ENCODE data around the gene RNF113A. TPM values are rescaled to one million over a fixed set of nuclear protein-coding genes. Genes with fewer than 3 reads are reported as not detected.

The RNF113A gene
- total and polyA plus RNA-seq, 2 of the 8 experiments (the other 6 are each of a cell fraction or from before 2014, with no cell fraction given) = 10.3 to 14.2 TPM

GRCh38 chrX:119880076-119880475 lies 8.5 kb upstream of the RNF113A start:
- no peak overlapping the region for H4K8ac ChIP-seq (ENCODE audit: extremely low read depth, insufficient read depth, low read length)
- H2BK15ac ChIP-seq (ENCODE audit: low read length) = no peak overlapping the region
- H3K18ac ChIP-seq (ENCODE audit: extremely low read depth, low read length) = no peak overlapping the region
- H4K91ac ChIP-seq (replicated peaks; ENCODE audit: insufficient read length, low read length) = no peak overlapping the region
- DNase-seq (ENCODE audit: low read depth in 1 of 2, low spot score in 2 of 2) (no peak), FAIRE-seq (no peak)
- no peak overlapping the region for H4K5ac ChIP-seq (ENCODE audit: insufficient read length, low read depth, low read length)
- H2AFZ ChIP-seq (ENCODE audit: low read length) = no peak overlapping the region
- H3K36me3 ChIP-seq (ENCODE audit: control insufficient read depth in 2 of 4, insufficient read depth in 4 of 4, low read length in 3 of 4) = peaks cover 0 to 5% (median 1%) of the 10 kb centered on the region in 4 experiments; a peak in 2 of 8 replicates
- H4K20me1 ChIP-seq (replicated peaks in 1 of 2; ENCODE audit: control insufficient read depth in 1 of 2, insufficient read depth in 2 of 2, low read length in 2 of 2) = no peaks in the 10 kb centered on the region
- H3K4ac ChIP-seq (replicated peaks; ENCODE audit: insufficient read length, low read depth, low read length) = no peak overlapping the region
- no peak overlapping the region for H3K14ac ChIP-seq (ENCODE audit: insufficient read length)
- no peaks in the 10 kb centered on the region for H3K79me1 ChIP-seq (ENCODE audit: low read depth, low read length)
- no peak overlapping the region for H2BK120ac ChIP-seq (replicated peaks; ENCODE audit: low read depth, low read length)
- H3K27me3 ChIP-seq (replicated peaks in 1 of 4; ENCODE audit: control insufficient read depth in 3 of 4, extremely low read depth in 1 of 4, insufficient read depth in 3 of 4, low read length in 3 of 4) = no peaks in the 10 kb centered on the region
- TF ChIP-seq CBX8 (IDR thresholded peaks at IDR 0.05; ENCODE audit: borderline replicate concordance, low read depth, low read length) (no peak), BRCA1 (IDR thresholded peaks at IDR 0.05; ENCODE audit: low read depth, low read length) (no peak), TBP (IDR thresholded peaks at IDR 0.05; ENCODE audit: low read depth, low read length) (no peak), ATF3 (IDR thresholded peaks at IDR 0.05; ENCODE audit: insufficient read depth, low read depth, low read length) (no peak)
- ChIA-PET CTCF (ENCODE audit: partially characterized antibody) (interaction anchor here (1.0 to 1.4 kb wide), 2 partner anchors 20 to 23 kb away, joined by 3 read pairs; no protein-coding TSS in a partner anchor), POLR2A (ENCODE audit: partially characterized antibody) (interaction anchor here (1.1 to 1.7 kb wide), 2 partner anchors 9 to 11 kb away, joined by 3 to 4 read pairs; no protein-coding TSS in a partner anchor)
- H2AK5ac ChIP-seq (ENCODE audit: low read depth, low read length) = no peak overlapping the region
- H2BK12ac ChIP-seq (ENCODE audit: low read depth, low read length) = no peak overlapping the region
- WGBS, 2 experiments (ENCODE audit: extremely low coverage in 1 of 2, insufficient coverage in 1 of 2, insufficient read length in 1 of 2, insufficient replicate concordance in 2 of 2, low coverage in 1 of 2, low lambda C conversion rate in 2 of 2, missing lambda C conversion rate in 1 of 2) = 89% methylated on average over 4 of the region's 5 CpGs; no CpG with 5 or more reads in 1 of the 2 experiments
- H3K4me3 ChIP-seq (ENCODE audit: extremely low read depth in 1 of 4, insufficient read depth in 2 of 4, low read depth in 3 of 4, low read length in 4 of 4) = no peak overlapping the region
- no peak overlapping the region for H3K4me2 ChIP-seq (ENCODE audit: insufficient read depth in 1 of 2, low read depth in 2 of 2, low read length in 2 of 2)
- H3K23ac ChIP-seq (ENCODE audit: insufficient read length) = no peak overlapping the region
- H3K9ac ChIP-seq (replicated peaks in 1 of 4; ENCODE audit: extremely low read depth in 1 of 4, low read depth in 3 of 4, low read length in 3 of 4) = no peak overlapping the region
- no peak overlapping the region for H2BK5ac ChIP-seq (ENCODE audit: low read depth, low read length)
- H3K4me1 ChIP-seq (replicated peaks in 1 of 4; ENCODE audit: control insufficient read depth in 3 of 4, insufficient read depth in 4 of 4, low read length in 3 of 4) = no peaks in the 10 kb centered on the region
- H3K27ac ChIP-seq (ENCODE audit: low read depth, low read length) = no peak overlapping the region
- H3K9me3 ChIP-seq (ENCODE audit: insufficient read depth in 2 of 2, low read depth in 1 of 2, low read length in 1 of 2) = no peaks in the 10 kb centered on the region
- no peak overlapping the region for H2BK20ac ChIP-seq (ENCODE audit: low read length)
- H3K56ac ChIP-seq (replicated peaks; ENCODE audit: insufficient read length, low read depth, low read length) = no peak overlapping the region
- no peaks in the 10 kb centered on the region for H3K79me2 ChIP-seq (ENCODE audit: control insufficient read depth in 1 of 2, insufficient read depth in 2 of 2, low read length in 2 of 2)
- H3K23me2 ChIP-seq (ENCODE audit: low read depth, low read length) = no peaks in the 10 kb centered on the region

All from H1 (cell line).